Measurements from ENCODE around the gene OR5K4.
"Not testable (repeated sequence)": the region's sequence is repeated elsewhere in the genome, so short reads cannot be mapped to it uniquely, and the experiment has no call there.

Gene OR5K4

DNA sequence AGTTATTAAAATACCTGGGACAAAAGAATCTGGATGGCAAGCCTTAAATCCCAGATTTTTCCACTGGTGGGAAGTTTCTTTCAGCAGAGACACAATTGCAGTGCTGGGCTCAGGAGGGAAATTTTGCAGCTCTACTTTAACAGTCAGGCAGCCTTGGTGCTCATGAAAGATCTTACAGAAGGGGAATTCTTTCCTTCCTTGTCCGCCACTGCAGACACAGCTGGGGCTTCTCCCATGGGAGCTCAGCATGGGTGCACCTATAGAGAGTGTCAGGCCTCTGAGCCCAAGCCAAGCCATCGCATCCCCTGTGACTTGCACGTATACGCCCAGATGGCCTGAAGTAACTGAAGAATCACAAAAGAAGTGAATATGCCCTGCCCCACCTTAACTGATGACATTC is 42.8 kb downstream of the OR5K4 start:
- H3K36me3 Mint-ChIP-seq (ENCODE audit: low read depth) = peaks cover 12% of the 10 kb centered on the region
- H3K27me3 Mint-ChIP-seq (ENCODE audit: low read depth) = peaks cover 40% of the 10 kb centered on the region
- H3K27ac Mint-ChIP-seq, H3K4me3 Mint-ChIP-seq: not testable (repeated sequence)
- H3K9me3 Mint-ChIP-seq = peaks cover 38% of the 10 kb centered on the region
- H3K4me1 Mint-ChIP-seq (ENCODE audit: low read depth) = peaks cover 10% of the 10 kb centered on the region

DNA sequence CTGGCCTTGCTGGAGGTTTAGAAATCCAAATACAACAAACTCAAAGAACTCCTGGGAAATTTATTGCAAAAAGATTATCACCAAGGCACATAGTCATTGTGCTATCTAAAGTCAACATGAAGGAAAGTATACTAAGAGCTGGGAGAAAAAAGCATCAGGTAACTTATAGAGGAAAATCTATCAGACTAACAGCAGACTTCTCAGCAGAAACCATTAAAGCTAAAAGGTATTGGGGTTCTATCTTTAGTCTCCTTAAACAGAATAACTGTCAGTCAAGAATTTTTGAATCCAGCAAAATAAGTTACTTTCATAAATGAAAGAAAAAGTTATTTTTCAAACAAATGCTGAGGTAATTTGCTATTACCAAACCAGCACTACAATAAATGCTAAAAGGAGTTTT is 44.9 kb downstream of the OR5K4 start:
- Mint-ChIP-seq H3K27ac (no peak overlapping the region), H3K4me3 (no peak overlapping the region), H3K36me3 (ENCODE audit: low read depth) (peaks cover 13% of the 10 kb centered on the region), H3K27me3 (ENCODE audit: low read depth) (peaks cover 34% of the 10 kb centered on the region), H3K4me1 (ENCODE audit: low read depth) (peaks cover 13% of the 10 kb centered on the region), H3K9me3 (peaks cover 53% of the 10 kb centered on the region)

DNA sequence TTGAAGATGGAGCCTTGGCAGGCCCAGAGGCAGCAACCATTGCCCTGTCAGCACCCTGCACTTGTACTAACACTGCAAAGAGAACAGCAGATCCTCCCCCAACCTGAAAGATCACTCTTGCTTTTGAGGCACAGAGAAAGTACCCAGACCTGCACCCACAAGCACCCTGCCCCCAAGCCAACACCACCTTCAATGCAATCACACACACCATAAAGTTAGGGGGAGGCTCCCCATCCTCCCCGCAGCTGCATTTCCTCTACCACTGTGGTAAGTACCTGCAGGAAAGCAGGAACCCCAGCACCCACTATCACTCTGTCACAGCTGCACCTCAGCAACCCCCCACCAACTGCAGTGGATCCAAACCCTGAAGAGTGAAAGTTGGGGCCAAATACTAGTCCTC is 48.9 kb downstream of the OR5K4 start:
- peaks cover 12% of the 10 kb centered on the region for H3K27me3 Mint-ChIP-seq (ENCODE audit: low read depth)
- no peak overlapping the region for H3K27ac Mint-ChIP-seq
- no peak overlapping the region for H3K4me3 Mint-ChIP-seq
- H3K9me3 Mint-ChIP-seq = peaks cover 77% of the 10 kb centered on the region
- H3K36me3 Mint-ChIP-seq (ENCODE audit: low read depth) = peaks cover 15% of the 10 kb centered on the region
- peaks cover 11% of the 10 kb centered on the region for H3K4me1 Mint-ChIP-seq (ENCODE audit: low read depth)

DNA sequence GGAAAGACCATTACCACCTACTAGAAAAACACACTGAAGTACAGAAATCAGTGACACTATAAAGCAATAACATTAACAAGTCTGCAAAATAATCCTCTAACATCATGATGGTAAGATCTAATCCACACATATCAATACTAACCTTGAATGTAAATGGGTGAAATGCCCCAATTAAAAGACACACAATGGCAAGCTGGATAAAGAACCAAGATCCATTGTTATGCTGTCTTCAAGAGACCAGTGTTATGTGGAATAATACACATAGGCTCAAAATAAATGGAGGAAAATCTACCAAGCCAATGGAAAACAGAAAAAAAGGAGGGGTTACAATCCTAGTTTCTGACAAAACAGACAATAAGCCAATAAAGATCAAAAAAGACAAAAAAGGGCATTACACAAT is 50.4 kb downstream of the OR5K4 start:
- Mint-ChIP-seq H3K4me3 (no peak overlapping the region), H3K27ac (no peak overlapping the region), H3K36me3 (ENCODE audit: low read depth) (peaks cover 10% of the 10 kb centered on the region), H3K9me3 (peaks cover 72% of the 10 kb centered on the region), H3K27me3 (ENCODE audit: low read depth) (peaks cover 10% of the 10 kb centered on the region), H3K4me1 (ENCODE audit: low read depth) (peaks cover 11% of the 10 kb centered on the region)

All from T-helper 1 cell treated with Interleukin-12 subunit alpha and Interleukin-12 subunit beta and Interleukin-4 antibody, amounts not matched to agents 30 μg/mL and 1 μg/mL, for 36 hours (primary cell).